D721Med (cell line): ENCODE results near the gene SLC25A39.
"Not testable (repeated sequence)": the region's sequence is repeated elsewhere in the genome, so short reads cannot be mapped to it uniquely, and the experiment has no call there.

Source experiments
- DNase-seq: peaks from one replicate; pipeline ENCODE4 v3.0.0; 2011; ENCODE audit warnings: low spot score; ENCODE audit not compliant: insufficient read length
- FAIRE-seq: peaks from 2 replicates; lab custom pipeline; 2011; peaks lifted over from hg19 to GRCh38; lab: Jason Lieb, UNC
- TF ChIP-seq, protein P1 (sequence below): IDR thresholded peaks from 2 replicates; pipeline ENCODE4 v1.5.1; 2012; ENCODE audit warnings: mild to moderate bottlenecking, control low read depth; ENCODE audit not compliant: insufficient read depth; ENCODE audit errors: missing control alignments

The SLC25A39 gene

GRCh38 chr17:44335564-44335963 lies 10.9 kb upstream of the SLC25A39 start:
- TF ChIP-seq, protein P1, sequence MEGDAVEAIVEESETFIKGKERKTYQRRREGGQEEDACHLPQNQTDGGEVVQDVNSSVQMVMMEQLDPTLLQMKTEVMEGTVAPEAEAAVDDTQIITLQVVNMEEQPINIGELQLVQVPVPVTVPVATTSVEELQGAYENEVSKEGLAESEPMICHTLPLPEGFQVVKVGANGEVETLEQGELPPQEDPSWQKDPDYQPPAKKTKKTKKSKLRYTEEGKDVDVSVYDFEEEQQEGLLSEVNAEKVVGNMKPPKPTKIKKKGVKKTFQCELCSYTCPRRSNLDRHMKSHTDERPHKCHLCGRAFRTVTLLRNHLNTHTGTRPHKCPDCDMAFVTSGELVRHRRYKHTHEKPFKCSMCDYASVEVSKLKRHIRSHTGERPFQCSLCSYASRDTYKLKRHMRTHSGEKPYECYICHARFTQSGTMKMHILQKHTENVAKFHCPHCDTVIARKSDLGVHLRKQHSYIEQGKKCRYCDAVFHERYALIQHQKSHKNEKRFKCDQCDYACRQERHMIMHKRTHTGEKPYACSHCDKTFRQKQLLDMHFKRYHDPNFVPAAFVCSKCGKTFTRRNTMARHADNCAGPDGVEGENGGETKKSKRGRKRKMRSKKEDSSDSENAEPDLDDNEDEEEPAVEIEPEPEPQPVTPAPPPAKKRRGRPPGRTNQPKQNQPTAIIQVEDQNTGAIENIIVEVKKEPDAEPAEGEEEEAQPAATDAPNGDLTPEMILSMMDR: no peak
- FAIRE-seq: no peak
- no peak for DNase-seq

GRCh38 chr17:44334727-44335126 lies 10.1 kb upstream of the SLC25A39 start:
- FAIRE-seq: no peak

GRCh38 chr17:44334315-44334714 lies 9.7 kb upstream of the SLC25A39 start:
- FAIRE-seq: no peak

More at GRCh38 chr17:44334727-44335126, 10.1 kb upstream of the SLC25A39 start:
- TF ChIP-seq, protein P1: no peak
- no peak for DNase-seq

GRCh38 chr17:44333371-44333770 lies 8.7 kb upstream of the SLC25A39 start:
- FAIRE-seq (no peak), DNase-seq (no peak)
- TF ChIP-seq, protein P1: no peak

More at GRCh38 chr17:44334315-44334714, 9.7 kb upstream of the SLC25A39 start:
- TF ChIP-seq, protein P1: no peak
- DNase-seq: no peak

DNA sequence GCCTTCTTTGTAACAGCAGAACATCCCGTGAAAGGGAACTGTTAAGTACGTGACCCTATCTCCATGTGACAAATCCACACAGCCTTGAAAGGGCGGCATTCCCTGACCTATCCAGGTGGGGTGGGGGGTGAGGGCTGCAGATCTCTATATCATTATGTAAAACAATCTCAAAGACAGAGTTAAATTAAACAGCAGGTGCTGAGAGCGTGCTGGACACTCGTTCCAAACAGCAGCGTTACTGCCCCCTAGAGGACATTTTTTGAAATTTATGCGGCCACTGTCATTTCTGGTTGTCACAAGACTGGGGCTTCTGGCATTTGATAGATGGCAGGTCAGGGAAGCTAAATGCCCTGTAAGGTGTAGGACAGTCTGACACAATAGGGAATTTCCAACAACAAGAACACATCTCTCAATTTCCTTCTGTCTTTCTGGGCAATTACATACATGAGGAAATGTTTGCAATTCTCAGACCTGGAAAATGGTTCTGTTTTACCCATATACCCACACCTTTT lies 6.7 kb upstream of the SLC25A39 start:
- DNase-seq: no peak
- FAIRE-seq: no peak
- TF ChIP-seq, protein P1: peak; percentile 88

- DNase-seq, FAIRE-seq: not testable (repeated sequence)
Observed at GRCh38 chr17:44330263-44330662, 5.6 kb upstream of the SLC25A39 start.

DNA sequence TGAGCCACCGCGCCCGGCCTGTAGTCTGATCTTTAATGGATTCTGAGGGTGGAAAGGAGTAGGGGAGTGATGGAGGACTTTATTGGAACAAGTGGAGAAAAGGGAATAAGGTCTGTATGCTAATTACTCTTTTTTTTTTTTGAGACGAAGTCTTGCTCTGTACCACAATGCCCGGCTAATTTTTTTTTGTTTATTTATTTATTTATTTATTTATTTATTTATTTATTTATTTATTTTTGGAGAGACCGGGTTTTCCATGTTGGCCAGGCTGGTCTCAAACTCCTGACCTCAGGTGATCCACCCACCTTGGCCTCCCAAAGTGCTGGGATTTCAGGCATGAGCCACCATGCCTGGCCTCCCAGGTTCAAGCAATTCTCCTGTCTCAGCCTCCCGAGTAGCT lies 4.9 kb upstream of the SLC25A39 start:
- not testable (repeated sequence) for DNase-seq, FAIRE-seq

DNA sequence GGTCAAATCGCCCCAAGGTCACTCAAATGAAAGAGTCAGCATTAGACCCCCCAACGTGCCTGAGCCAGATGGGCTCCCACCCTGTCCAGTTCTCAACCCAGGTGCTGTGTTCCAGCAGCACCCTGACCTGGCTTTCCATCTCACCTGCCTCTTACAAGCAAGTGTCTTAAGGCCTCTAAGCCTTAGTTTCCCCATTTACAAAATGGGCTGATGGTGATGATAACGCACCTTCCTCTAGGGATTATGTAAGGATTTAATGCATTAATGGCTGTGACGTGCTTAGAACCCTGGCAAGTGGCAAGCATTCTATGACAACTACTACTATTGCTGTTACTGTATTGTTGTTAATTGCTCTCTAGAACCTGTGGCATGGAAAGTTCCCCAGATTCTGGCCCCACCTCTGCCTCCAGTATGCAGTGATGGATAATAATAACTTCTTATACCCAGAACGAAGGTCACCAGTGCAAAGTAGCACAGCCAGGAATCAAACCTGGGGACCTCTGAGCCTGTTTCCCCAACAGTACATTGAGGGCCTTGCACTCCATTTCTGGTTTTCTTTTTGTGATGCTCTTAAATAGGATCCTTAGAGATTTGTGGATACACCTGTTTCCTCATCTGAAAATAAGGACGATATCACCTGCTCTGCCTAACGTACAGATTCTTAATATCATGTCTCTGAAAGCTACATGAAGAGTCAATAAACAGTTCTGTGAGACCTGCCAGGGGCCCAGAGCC lies 3.3 kb upstream of the SLC25A39 start:
- DNase-seq (no peak), FAIRE-seq (no peak)
- TF ChIP-seq, protein P1: no peak
